IMR-90 (cell line): ENCODE results near the gene PNISR. TPM values are rescaled to one million over a fixed set of nuclear protein-coding genes. Genes with fewer than 3 reads are reported as not detected.

ENCODE experiments used
- ATAC-seq: fragments of 200-7000 bp; cut with Tn5 transposase; 2 replicates; pipeline ENCODE4 v1.9.1; 2020; ENCODE audit warnings: low read depth, mild to moderate bottlenecking, moderate library complexity
- BruUV-seq: library from RNA; stranded (reverse); fragments of 400-500 nt; replicated peaks from 2 replicates; lab custom pipeline; 2021; lab: Mats Ljungman, UMichigan
- CTCF ChIA-PET: fragments of 300-600 bp; formaldehyde crosslinking; extraction: SDS; loops from one replicate; lab custom pipeline; 2021; ENCODE audit warnings: antibody characterized with exemption; lab: Yijun Ruan, JAX
- POLR2A ChIA-PET: fragments of 300-600 bp; sonication (Branson Sonifier 250); formaldehyde crosslinking; loops from one replicate; lab custom pipeline; 2022; ENCODE audit warnings: antibody characterized with exemption; ENCODE audit not compliant: unreplicated experiment; lab: Charles Lee
- DNase-seq: peaks from one replicate; pipeline ENCODE4 v3.0.0; 2013
- H2AFZ ChIP-seq: replicated peaks from 2 replicates; pipeline ENCODE3; 2013; ENCODE audit warnings: low read length, mild to moderate bottlenecking; ENCODE audit not compliant: poor library complexity
- H2AK5ac ChIP-seq: 2 replicates; pipeline ENCODE4 v1.6.1; 2013; ENCODE audit warnings: low read depth, low read length, inconsistent platforms
- H2AK9ac ChIP-seq: replicated peaks from 2 replicates; pipeline ENCODE3; 2013; ENCODE audit warnings: mild to moderate bottlenecking, low read depth, low read length, moderate library complexity; ENCODE audit not compliant: poor library complexity
- H2BK120ac ChIP-seq: 2 replicates; pipeline ENCODE4 v1.6.1; 2013; ENCODE audit warnings: low read depth, low read length, inconsistent platforms
- H2BK15ac ChIP-seq: 3 replicates; pipeline ENCODE4 v1.6.1; 2013; ENCODE audit warnings: low read depth, low read length, inconsistent platforms
- H2BK20ac ChIP-seq: 2 replicates; pipeline ENCODE4 v1.6.1; 2013; ENCODE audit warnings: low read depth, mild to moderate bottlenecking, inconsistent platforms, low read length, moderate library complexity
- H2BK5ac ChIP-seq: 2 replicates; pipeline ENCODE4 v1.6.1; 2013; ENCODE audit warnings: mild to moderate bottlenecking, low read depth, low read length, inconsistent platforms; ENCODE audit not compliant: poor library complexity, severe bottlenecking
- H3K14ac ChIP-seq: replicated peaks from 2 replicates; pipeline ENCODE4 v1.6.1; 2013; ENCODE audit warnings: low read depth, low read length, inconsistent platforms
- H3K18ac ChIP-seq: 2 replicates; pipeline ENCODE4 v1.6.1; 2013; ENCODE audit warnings: low read depth, low read length, control low read depth
- H3K23ac ChIP-seq: 2 replicates; pipeline ENCODE4 v1.6.1; 2013; ENCODE audit warnings: low read depth, low read length, inconsistent platforms
- H3K27ac ChIP-seq: 2 replicates; pipeline ENCODE4 v1.5.1; 2013; ENCODE audit warnings: mild to moderate bottlenecking, control low read depth, low read length; ENCODE audit not compliant: insufficient read depth
- H3K27me3 ChIP-seq: 2 replicates; pipeline ENCODE4 v1.6.1; 2013; ENCODE audit warnings: low read length; ENCODE audit not compliant: control insufficient read depth, insufficient read depth
- H3K36me3 ChIP-seq: 2 replicates; pipeline ENCODE4 v1.6.1; 2013; ENCODE audit warnings: low read length, mixed read lengths; ENCODE audit not compliant: control insufficient read depth, insufficient read depth
- H3K4ac ChIP-seq: 2 replicates; pipeline ENCODE4 v1.6.1; 2013; ENCODE audit warnings: low read depth, low read length, inconsistent platforms
- H3K4me1 ChIP-seq: 2 replicates; pipeline ENCODE4 v1.6.1; 2013; ENCODE audit warnings: low read length, mixed read lengths; ENCODE audit not compliant: control insufficient read depth, insufficient read depth
- H3K4me2 ChIP-seq: 2 replicates; pipeline ENCODE4 v1.6.1; 2013; ENCODE audit warnings: low read depth, mild to moderate bottlenecking, control low read depth, low read length, moderate library complexity
- H3K4me3 ChIP-seq: 2 replicates; pipeline ENCODE4 v1.5.1; 2013; ENCODE audit warnings: low read depth, mild to moderate bottlenecking, control low read depth, low read length, moderate library complexity; ENCODE audit not compliant: insufficient read depth
- H3K56ac ChIP-seq: 2 replicates; pipeline ENCODE4 v1.6.1; 2013; ENCODE audit warnings: low read length, inconsistent platforms; ENCODE audit not compliant: insufficient read depth; ENCODE audit errors: extremely low read depth
- H3K79me1 ChIP-seq, 2 experiments: 2 replicates each; pipeline ENCODE4 v1.6.1; 2013; ENCODE audit warnings: low read length in 2 of 2, inconsistent platforms in 1 of 2, low read depth in 1 of 2
- H3K9ac ChIP-seq: 2 replicates; pipeline ENCODE4 v1.6.1; 2013; ENCODE audit warnings: low read depth, low read length, control low read depth
- H3K9me1 ChIP-seq: 2 replicates; pipeline ENCODE4 v1.6.1; 2013; ENCODE audit warnings: low read length, inconsistent platforms; ENCODE audit not compliant: insufficient read depth
- H3K9me3 ChIP-seq: 2 replicates; pipeline ENCODE4 v1.6.1; 2013; ENCODE audit warnings: low read length; ENCODE audit not compliant: control insufficient read depth, insufficient read depth
- H4K20me1 ChIP-seq: 2 replicates; pipeline ENCODE4 v1.6.1; 2013; ENCODE audit warnings: low read length, inconsistent platforms; ENCODE audit not compliant: insufficient read depth
- H4K5ac ChIP-seq: 2 replicates; pipeline ENCODE4 v1.6.1; 2013; ENCODE audit warnings: mild to moderate bottlenecking, low read depth, low read length, control low read depth
- H4K8ac ChIP-seq, 2 experiments: 2 replicates each; pipeline ENCODE4 v1.6.1; 2013; ENCODE audit warnings: low read depth in 2 of 2, low read length in 2 of 2, control low read depth in 1 of 2, inconsistent platforms in 1 of 2
- H4K91ac ChIP-seq: 2 replicates; pipeline ENCODE4 v1.6.1; 2013; ENCODE audit warnings: low read depth, low read length, inconsistent platforms; ENCODE audit not compliant: insufficient read depth
- CEBPB ChIP-seq: IDR thresholded peaks from 2 replicates; pipeline ENCODE4 v1.6.1; 2012; ENCODE audit warnings: low read depth, low read length, improper control_type of control experiment
- CHD1 ChIP-seq: IDR thresholded peaks from 2 replicates; pipeline ENCODE4 v1.6.1; 2012; ENCODE audit warnings: low read depth, low read length, improper control_type of control experiment
- FOS ChIP-seq: fragments of 150-350 bp; IDR thresholded peaks from 2 replicates; pipeline ENCODE4 v1.6.1; 2016; ENCODE audit warnings: low read depth, low read length
- NFE2L2 ChIP-seq: fragments of 150-350 bp; IDR thresholded peaks from 2 replicates; pipeline ENCODE4 v1.6.1; 2016; ENCODE audit warnings: low read depth, mild to moderate bottlenecking, low read length
- RAD21 ChIP-seq: IDR thresholded peaks from 2 replicates; pipeline ENCODE4 v1.6.1; 2012; ENCODE audit warnings: low read length, improper control_type of control experiment
- SMC3 ChIP-seq: fragments of 150-350 bp; IDR thresholded peaks from 2 replicates; pipeline ENCODE4 v1.6.1; 2016; ENCODE audit warnings: low read depth, mild to moderate bottlenecking, antibody characterized with exemption, low read length, moderate library complexity
- USF2 ChIP-seq: fragments of 150-350 bp; IDR thresholded peaks from 2 replicates; pipeline ENCODE4 v1.6.1; 2017; ENCODE audit warnings: mild to moderate bottlenecking, antibody characterized with exemption, low read length, low read depth
- WGBS, 2 experiments: methylation state at CpG; one replicate each; pipeline versions ENCODE4 v1.1.5 to v1.1.7; 2013; ENCODE audit warnings: missing lambda C conversion rate in 2 of 2; ENCODE audit not compliant: insufficient read length in 1 of 2; ENCODE audit errors: extremely low coverage in 2 of 2; 5-methylcytosine and 5-hydroxymethylcytosine counted together
- dilution Hi-C: fragments of 300-500 bp; cut with HindIII; formaldehyde crosslinking; loops from one replicate; pipeline ENCODE4 v1.14.3; 2018; ENCODE audit warnings: low sequenced_read_pairs; ENCODE audit not compliant: unreplicated experiment
- in situ Hi-C: fragments of 300-500 bp; cut with MboI; formaldehyde crosslinking; loops from 3 replicates; pipeline ENCODE4 v1.14.3; 2019; ENCODE audit warnings: low sequenced_read_pairs, inconsistent platforms, mixed read lengths
- intact Hi-C: fragments of 100-400 bp; cut with micrococcal nuclease; formaldehyde crosslinking; loops from 2 replicates; pipeline ENCODE4 v1.10.0; 2022
- polyA plus RNA-seq, 3 experiments: library from polyadenylated mRNA; depleted of rRNA; stranded (reverse); fragments of >200 nt; gene quantifications; 2 replicates each; pipeline ENCODE4 v1.2.3, GENCODE V29; 2012; ENCODE audit warnings: low replicate concordance in 1 of 3
- total RNA-seq: library from RNA; depleted of rRNA; stranded (reverse); fragments of >200 nt; gene quantifications from 2 replicates; pipeline ENCODE4 v1.2.3, GENCODE V29; 2012

The PNISR gene
- total and polyA plus RNA-seq, 2 of the 4 experiments (the other 2 are of a cell fraction) = 44.5 to 46.2 TPM

DNA sequence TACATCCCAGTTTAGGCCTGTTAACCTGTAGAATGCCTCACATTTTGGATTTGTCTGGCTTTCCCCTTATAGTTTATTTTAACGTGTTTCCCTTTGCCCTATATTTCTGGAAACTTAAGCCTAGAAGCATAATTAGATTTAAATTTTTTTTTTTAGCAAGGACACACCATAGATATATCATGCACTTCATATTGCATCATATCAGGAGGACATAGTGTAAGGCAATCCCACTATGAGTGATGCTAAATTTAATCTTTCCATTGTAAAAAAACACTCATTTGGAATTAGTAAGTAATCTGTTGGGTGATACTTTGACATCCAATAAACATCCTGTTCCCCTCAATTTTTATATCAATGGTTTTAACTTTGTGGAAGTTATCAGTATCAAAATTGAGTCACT, 65.3 kb downstream of the PNISR start:
- Histone ChIP-seq H3K4me3 (no peak overlapping the region), H2AFZ (no peak overlapping the region), H2AK9ac (no peak overlapping the region), H4K91ac (no peak overlapping the region), H3K14ac (no peak overlapping the region), H3K23ac (no peak overlapping the region), H2AK5ac (no peak overlapping the region), H4K20me1 (no peaks in the 10 kb centered on the region), H3K9me3 (no peaks in the 10 kb centered on the region), H4K8ac (no peak overlapping the region), H3K9ac (no peak overlapping the region), H3K27ac (no peak overlapping the region), H3K79me1 (no peaks in the 10 kb centered on the region), H3K4ac (no peak overlapping the region), H3K4me1 (no peaks in the 10 kb centered on the region), H3K9me1 (no peaks in the 10 kb centered on the region), H3K56ac (no peak overlapping the region), H2BK5ac (no peak overlapping the region), H3K4me2 (no peak overlapping the region), H3K36me3 (no peaks in the 10 kb centered on the region), H2BK15ac (no peak overlapping the region), H3K18ac (no peak overlapping the region), H4K5ac (no peak overlapping the region), H2BK120ac (no peak overlapping the region), H3K27me3 (peaks cover 4% of the 10 kb centered on the region), H2BK20ac (no peak overlapping the region)
- DNase-seq (no peak), ATAC-seq (no peak)
- dilution Hi-C loops (no loop called here), intact Hi-C loops (no loop called here), in situ Hi-C loops (no loop called here)
- POLR2A ChIA-PET = no interaction called here
- no TSS peak for BruUV-seq
- WGBS, 2 experiments = no CpG with 5 or more reads among the region's 1 CpG
- CTCF ChIA-PET = no interaction called here
- TF ChIP-seq FOS (no peak), CHD1 (no peak), SMC3 (no peak), RAD21 (no peak), CEBPB (peak; percentile 34; the same call in 1 of the 2 replicates), USF2 (no peak), NFE2L2 (no peak)
